ENCODE data around the gene UBE2M.
"Not testable (repeated sequence)": the region's sequence is repeated elsewhere in the genome, so short reads cannot be mapped to it uniquely, and the experiment has no call there.

UBE2M gene

GRCh38 chr19:58542641-58543372 lies 15.6 kb downstream of the UBE2M start:
- DNase-seq, result not testable (repeated sequence)

- DNase-seq, result not testable (repeated sequence)
These were observed 19.2 kb downstream of the UBE2M start for GRCh38 chr19:58539169-58539559.

- no peak for DNase-seq
These were observed 19.9 kb downstream of the UBE2M start for GRCh38 chr19:58538257-58539168.

- DNase-seq, result no peak
These were observed 21.3 kb downstream of the UBE2M start for GRCh38 chr19:58536852-58537798.

GRCh38 chr19:58535857-58536256 lies 22.6 kb downstream of the UBE2M start:
- DNase-seq, result no peak

DNA sequence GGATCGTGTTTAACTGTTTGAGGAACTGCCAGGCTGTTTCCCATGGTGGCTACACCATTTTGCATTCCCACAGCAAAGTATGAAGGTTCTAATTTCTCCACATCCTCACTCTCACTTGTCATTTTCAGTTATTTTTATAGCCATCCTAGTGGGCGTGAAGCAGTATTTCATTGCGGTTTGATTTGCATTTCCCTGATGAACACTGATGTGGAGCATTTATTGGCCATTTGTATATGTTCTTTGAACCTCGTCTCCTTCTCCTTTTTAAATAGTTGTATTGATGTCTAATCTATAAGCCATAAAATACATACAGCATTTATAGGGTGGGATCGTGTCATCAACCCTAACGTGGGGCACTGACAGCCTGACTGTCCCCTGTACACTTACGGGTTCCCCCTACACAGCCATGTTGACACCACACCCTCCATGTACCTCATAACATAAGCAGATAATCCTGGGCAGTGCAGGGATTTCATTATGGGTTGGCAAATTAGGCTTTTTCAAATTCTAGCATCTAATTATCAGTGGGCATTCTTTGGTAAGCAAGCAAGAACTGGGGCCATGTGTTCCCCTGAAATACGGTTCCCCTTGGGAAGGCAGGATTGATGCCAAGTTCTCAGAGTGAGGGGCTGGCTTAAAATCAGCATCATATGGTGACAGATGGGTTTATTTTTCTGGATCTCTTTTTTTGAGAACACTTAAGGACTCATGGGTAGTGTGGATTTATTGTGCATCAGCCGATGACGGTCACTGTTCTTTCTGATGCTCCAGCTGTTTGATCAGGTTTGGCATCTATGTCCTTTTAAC lies 27.2 kb downstream of the UBE2M start:
- no peak for DNase-seq

- no peak for DNase-seq
These were observed 29.0 kb downstream of the UBE2M start for GRCh38 chr19:58529405-58529804.

DNA sequence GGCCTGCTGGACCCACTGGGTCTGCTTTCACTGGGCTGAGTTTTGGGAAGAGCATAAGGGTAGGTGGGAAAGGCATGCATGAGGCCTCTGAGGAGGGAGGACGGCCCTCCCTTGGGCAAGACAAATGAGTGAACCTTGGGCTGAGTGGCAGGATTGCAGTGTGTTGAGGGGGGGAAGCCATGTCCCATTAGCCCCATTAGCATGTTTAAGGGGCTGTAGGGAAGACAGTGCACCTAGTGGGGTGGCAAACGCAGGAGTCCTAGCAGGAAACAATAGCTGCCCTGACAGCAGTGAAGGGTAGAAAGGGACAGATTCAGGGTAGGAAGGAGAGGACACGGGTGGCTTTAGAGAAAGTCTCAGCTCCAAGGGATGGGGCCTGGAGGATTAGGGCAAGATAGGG lies 35.7 kb downstream of the UBE2M start:
- no peak for DNase-seq

- no peak for DNase-seq
These were observed 36.8 kb downstream of the UBE2M start for GRCh38 chr19:58521651-58522050.

- DNase-seq, result no peak
These were observed 38.2 kb downstream of the UBE2M start for GRCh38 chr19:58520257-58520599.

DNA sequence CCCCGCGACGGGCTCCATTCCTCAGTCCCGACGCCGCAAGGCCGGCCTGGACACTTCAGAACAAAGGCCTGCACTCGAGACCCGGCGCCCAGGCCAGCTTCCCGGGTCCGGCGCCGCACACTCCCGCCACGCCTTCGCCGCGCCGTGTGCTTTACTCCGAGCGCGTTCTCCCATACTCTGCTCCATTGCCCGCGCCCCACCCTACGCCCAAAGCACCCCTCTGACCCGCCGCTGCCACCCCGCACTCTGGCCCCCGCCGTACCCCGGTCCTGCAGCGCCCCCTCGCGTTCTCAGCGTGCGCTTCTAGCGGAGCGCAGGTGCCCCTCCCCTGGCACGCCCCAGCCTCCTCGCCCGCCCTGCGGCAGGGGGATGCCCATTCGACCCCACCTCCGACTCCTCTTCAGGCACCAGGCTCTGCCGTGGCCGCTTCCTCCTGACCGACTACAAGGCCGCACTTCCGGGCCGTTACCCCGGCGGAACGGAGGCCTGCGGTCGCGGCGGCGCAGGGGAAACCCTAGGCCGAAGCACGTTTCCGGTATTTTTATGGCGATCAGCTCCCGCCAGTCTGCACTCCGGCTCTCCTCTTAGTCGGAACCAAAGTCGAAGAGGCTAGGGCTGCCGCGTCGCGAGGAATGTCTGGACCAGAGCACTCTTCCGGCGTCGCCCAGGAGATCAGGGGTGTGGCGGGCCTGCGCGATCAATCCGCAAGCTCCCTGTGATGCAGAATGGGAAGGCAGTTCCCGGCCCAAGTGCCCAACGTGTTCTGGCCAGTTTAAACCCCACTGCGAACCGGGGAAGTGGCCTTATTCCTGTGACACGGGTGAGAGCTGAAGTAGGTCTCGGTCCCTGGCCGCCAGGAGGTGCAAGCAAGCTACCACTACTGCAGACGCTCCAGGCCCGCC lies 38.8 kb downstream of the UBE2M start, which contains the start of gene ZBTB45:
Gene ZBTB45 (minus strand): TSS at position 456 of the 902 bp plus-strand sequence. CDS start 2,137 bp downstream, outside the sequence.
- peak; percentile 35 to 96 (median 88) for DNase-seq

DNA sequence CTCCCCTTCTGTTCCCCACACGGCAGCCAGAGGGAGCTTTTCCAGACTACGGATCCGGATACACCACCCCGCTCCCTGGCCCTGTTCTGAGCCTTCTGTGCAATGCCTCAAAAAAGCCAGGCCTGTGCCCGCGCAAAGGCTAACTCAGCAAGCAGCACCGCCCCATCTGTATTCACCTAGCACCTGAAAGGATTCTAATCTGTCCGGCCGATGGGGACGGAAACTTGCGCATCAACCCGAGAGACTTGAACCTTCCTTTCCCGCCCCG lies 39.4 kb downstream of the UBE2M start:
- DNase-seq, result peak in 36 of 51 donors; percentile 9 to 68 (median 48)

GRCh38 chr19:58518256-58519086 lies 39.9 kb downstream of the UBE2M start:
- DNase-seq, result no peak

DNA sequence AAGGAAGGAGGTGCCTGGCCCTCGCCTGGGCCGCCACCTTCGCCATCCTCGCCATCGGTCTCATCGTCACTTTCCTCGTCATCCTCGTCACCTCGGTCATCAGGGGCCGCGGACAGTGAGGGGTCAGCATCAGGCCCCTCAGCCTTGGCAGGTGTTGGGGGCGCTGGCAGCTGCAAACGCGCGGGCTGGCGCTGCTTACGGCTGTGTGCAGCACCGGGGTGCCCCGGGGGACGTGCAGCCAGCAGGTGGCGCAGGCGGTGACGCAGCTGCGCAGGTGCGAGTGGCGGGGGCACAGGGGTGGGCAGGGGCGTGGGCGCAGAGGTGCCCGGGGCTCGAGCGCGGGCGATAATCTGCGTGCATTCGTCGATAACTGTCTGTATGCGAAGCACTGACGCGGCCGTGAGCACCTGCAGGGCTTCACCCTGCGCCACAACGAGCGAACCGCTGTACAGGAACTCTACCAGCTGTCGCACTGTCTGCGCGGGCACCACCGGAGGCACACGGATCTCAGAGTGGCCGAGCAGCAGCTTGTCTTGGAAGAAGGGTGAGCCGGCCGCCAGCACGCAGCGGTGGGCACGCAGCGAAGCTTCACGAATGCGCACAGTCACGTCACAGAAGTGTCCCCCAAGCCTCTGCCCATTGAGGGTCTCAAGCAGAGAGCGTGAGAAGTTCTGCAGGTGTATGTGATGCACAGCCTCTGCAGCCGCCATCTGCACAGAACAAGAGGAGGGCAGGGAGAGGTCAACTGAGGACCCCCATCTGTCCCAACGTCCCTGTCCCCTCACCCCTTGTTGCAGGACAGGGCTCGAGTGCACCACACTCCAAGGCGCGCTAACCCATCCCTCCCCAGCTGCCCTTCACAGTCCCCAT lies 41.2 kb downstream of the UBE2M start:
- no peak for DNase-seq

GRCh38 chr19:58516246-58516836 lies 42.1 kb downstream of the UBE2M start:
- no peak for DNase-seq

DNA sequence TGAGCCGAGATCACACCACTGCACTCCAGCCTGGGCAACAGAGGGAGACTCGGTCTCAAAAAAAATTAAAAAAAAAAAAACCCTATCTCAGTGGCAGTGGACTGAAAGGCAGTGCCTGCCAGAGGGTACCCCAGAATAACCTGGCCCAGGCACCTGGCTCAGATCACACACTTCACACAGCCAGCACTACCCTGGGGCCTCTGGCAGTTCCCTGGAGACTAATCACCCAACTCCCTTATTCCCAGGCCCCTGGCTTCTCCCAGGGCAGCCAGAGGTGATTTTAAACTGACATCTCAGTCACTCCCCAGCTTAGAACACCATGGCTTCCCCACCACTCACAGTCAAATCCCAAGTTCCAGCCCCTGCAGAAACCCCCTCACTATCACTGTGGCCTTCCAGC lies 43.2 kb downstream of the UBE2M start:
- DNase-seq, result no peak

GRCh38 chr19:58514564-58515022 lies 43.8 kb downstream of the UBE2M start:
- no peak for DNase-seq

Measured in hypothalamus (tissue), 51 donors.